H1 (cell line): Measurements from ENCODE around the gene MST1R. TPM values are rescaled to one million over a fixed set of nuclear protein-coding genes. Genes with fewer than 3 reads are reported as not detected.

Experiments
- CTCF ChIA-PET: fragments of 300-600 bp; sonication (Branson Sonifier 250); formaldehyde crosslinking; loops from one replicate; lab custom pipeline; 2021; ENCODE audit not compliant: partially characterized antibody; lab: Charles Lee
- POLR2A ChIA-PET: fragments of 300-600 bp; sonication (Branson Sonifier 250); formaldehyde crosslinking; loops from one replicate; lab custom pipeline; 2021; ENCODE audit warnings: inconsistent platforms; ENCODE audit not compliant: partially characterized antibody; lab: Charles Lee
- DNase-seq, 2 experiments: peaks; one replicate each; pipeline versions ENCODE4 v3.0.0 to v3.0.0-alpha.2; 2010 to 2022; ENCODE audit warnings: low spot score in 2 of 2, low read depth in 1 of 2, mixed read lengths in 1 of 2
- FAIRE-seq: peaks from 2 replicates; lab custom pipeline; 2011; peaks lifted over from hg19 to GRCh38; lab: Jason Lieb, UNC
- H2AFZ ChIP-seq: 2 replicates; pipeline ENCODE4 v1.8.1; 2012; ENCODE audit warnings: low read length, inconsistent platforms
- H2AK5ac ChIP-seq: 2 replicates; pipeline ENCODE4 v1.6.1; 2013; ENCODE audit warnings: low read depth, low read length
- H2BK120ac ChIP-seq: replicated peaks from 2 replicates; pipeline ENCODE3; 2013; ENCODE audit warnings: low read depth, low read length, inconsistent platforms
- H2BK12ac ChIP-seq: 2 replicates; pipeline ENCODE4 v1.6.1; 2013; ENCODE audit warnings: low read depth, low read length
- H2BK15ac ChIP-seq: 2 replicates; pipeline ENCODE4 v1.6.1; 2013; ENCODE audit warnings: low read length
- H2BK20ac ChIP-seq: 2 replicates; pipeline ENCODE4 v1.6.1; 2013; ENCODE audit warnings: low read length
- H2BK5ac ChIP-seq: 2 replicates; pipeline ENCODE4 v1.6.1; 2013; ENCODE audit warnings: low read depth, low read length
- H3K14ac ChIP-seq: 2 replicates; pipeline ENCODE4 v1.6.1; 2013; ENCODE audit warnings: inconsistent platforms; ENCODE audit not compliant: insufficient read length
- H3K18ac ChIP-seq: 2 replicates; pipeline ENCODE4 v1.6.1; 2013; ENCODE audit warnings: low read length; ENCODE audit errors: extremely low read depth
- H3K23ac ChIP-seq: 2 replicates; pipeline ENCODE4 v1.6.1; 2013; ENCODE audit warnings: inconsistent platforms; ENCODE audit not compliant: insufficient read length
- H3K23me2 ChIP-seq: 2 replicates; pipeline ENCODE4 v1.6.1; 2013; ENCODE audit warnings: low read depth, low read length
- H3K27ac ChIP-seq: 2 replicates; pipeline ENCODE4 v1.6.1; 2011; ENCODE audit warnings: low read depth, low read length, inconsistent platforms
- H3K27me3 ChIP-seq, 4 experiments: replicated peaks in 1 of 4; 1 replicate in 1 of 4; 2 replicates in 3 of 4; pipeline versions ENCODE4 v1.6.1 to v1.8.1; 2011 to 2013; ENCODE audit warnings: low read length in 3 of 4, mild to moderate bottlenecking in 3 of 4, inconsistent platforms in 2 of 4, mixed read lengths in 2 of 4, moderate library complexity in 1 of 4; ENCODE audit not compliant: control insufficient read depth in 3 of 4, insufficient read depth in 3 of 4; ENCODE audit errors: extremely low read depth in 1 of 4
- H3K36me3 ChIP-seq, 4 experiments: 2 replicates each; pipeline versions ENCODE4 v1.6.1 to v1.8.1; 2011 to 2013; ENCODE audit warnings: mild to moderate bottlenecking in 4 of 4, low read length in 3 of 4, moderate library complexity in 2 of 4, control low read depth in 1 of 4, inconsistent platforms in 1 of 4; ENCODE audit not compliant: insufficient read depth in 4 of 4, control insufficient read depth in 2 of 4
- H3K4ac ChIP-seq: replicated peaks from 2 replicates; pipeline ENCODE3; 2013; ENCODE audit warnings: low read length, low read depth, mixed read lengths, inconsistent platforms; ENCODE audit not compliant: insufficient read length
- H3K4me1 ChIP-seq, 4 experiments: replicated peaks in 1 of 4; 1 replicate in 1 of 4; 2 replicates in 3 of 4; pipeline versions ENCODE4 v1.6.1 to v1.8.1; 2011 to 2013; ENCODE audit warnings: low read length in 3 of 4, inconsistent platforms in 2 of 4, mixed read lengths in 1 of 4; ENCODE audit not compliant: insufficient read depth in 4 of 4, control insufficient read depth in 3 of 4
- H3K4me2 ChIP-seq, 2 experiments: 2 replicates each; pipeline versions ENCODE4 v1.6.1 to v1.8.1; 2011 to 2013; ENCODE audit warnings: low read depth in 2 of 2, low read length in 2 of 2, control low read depth in 1 of 2, inconsistent platforms in 1 of 2, mild to moderate bottlenecking in 1 of 2; ENCODE audit not compliant: insufficient read depth in 1 of 2
- H3K4me3 ChIP-seq, 4 experiments: fragments of 200-600, 300-600 bp in 1 of 4; sonication (generic), shearing (Covaris generic), sonication (Bioruptor Twin) in 1 of 4; 2 replicates each; pipeline versions ENCODE4 v1.5.1 to v1.8.1; 2011 to 2016; ENCODE audit warnings: low read length in 4 of 4, low read depth in 3 of 4, control low read depth in 2 of 4, inconsistent platforms in 2 of 4, mild to moderate bottlenecking in 2 of 4, mixed read lengths in 1 of 4, moderate library complexity in 1 of 4; ENCODE audit not compliant: insufficient read depth in 2 of 4; ENCODE audit errors: extremely low read depth in 1 of 4
- H3K56ac ChIP-seq: replicated peaks from 2 replicates; pipeline ENCODE3; 2013; ENCODE audit warnings: low read depth, mild to moderate bottlenecking, mixed read lengths, low read length, inconsistent platforms; ENCODE audit not compliant: insufficient read length
- H3K79me1 ChIP-seq: 2 replicates; pipeline ENCODE4 v1.6.1; 2013; ENCODE audit warnings: low read depth, low read length, control low read depth
- H3K79me2 ChIP-seq, 2 experiments: 2 replicates each; pipeline versions ENCODE4 v1.6.1 to v1.8.1; 2012 to 2013; ENCODE audit warnings: low read length in 2 of 2, mild to moderate bottlenecking in 2 of 2, inconsistent platforms in 1 of 2; ENCODE audit not compliant: insufficient read depth in 2 of 2, control insufficient read depth in 1 of 2
- H3K9ac ChIP-seq, 4 experiments: replicated peaks in 1 of 4; 1 replicate in 1 of 4; 2 replicates in 3 of 4; pipeline versions ENCODE4 v1.6.1 to v1.8.1; 2011 to 2013; ENCODE audit warnings: low read depth in 3 of 4, low read length in 3 of 4, control low read depth in 2 of 4, mild to moderate bottlenecking in 2 of 4, moderate library complexity in 2 of 4, inconsistent platforms in 1 of 4; ENCODE audit errors: extremely low read depth in 1 of 4
- H3K9me3 ChIP-seq, 2 experiments: 2 replicates each; pipeline versions ENCODE4 v1.6.1 to v1.8.1; 2012 to 2013; ENCODE audit warnings: mild to moderate bottlenecking in 2 of 2, moderate library complexity in 2 of 2, control low read depth in 1 of 2, inconsistent platforms in 1 of 2, low read depth in 1 of 2, low read length in 1 of 2, mixed read lengths in 1 of 2; ENCODE audit not compliant: insufficient read depth in 2 of 2
- H4K20me1 ChIP-seq, 2 experiments: replicated peaks in 1 of 2; 2 replicates each; pipeline versions ENCODE3 to v1.8.1; 2011 to 2013; ENCODE audit warnings: inconsistent platforms in 2 of 2, low read length in 2 of 2, mild to moderate bottlenecking in 1 of 2; ENCODE audit not compliant: insufficient read depth in 2 of 2, control insufficient read depth in 1 of 2
- H4K5ac ChIP-seq: 2 replicates; pipeline ENCODE4 v1.6.1; 2013; ENCODE audit warnings: low read length, low read depth, mixed read lengths, inconsistent platforms; ENCODE audit not compliant: insufficient read length
- H4K8ac ChIP-seq: 2 replicates; pipeline ENCODE4 v1.8.0; 2013; ENCODE audit warnings: mild to moderate bottlenecking, moderate library complexity, low read length, inconsistent platforms; ENCODE audit not compliant: insufficient read depth; ENCODE audit errors: extremely low read depth
- H4K91ac ChIP-seq: replicated peaks from 2 replicates; pipeline ENCODE3; 2013; ENCODE audit warnings: low read length, mixed read lengths, inconsistent platforms; ENCODE audit not compliant: insufficient read length
- ASH2L ChIP-seq: fragments of 200-600, 300-600 bp; sonication (generic); IDR thresholded peaks from one replicate; pipeline ENCODE4 v1.7.1; 2017; ENCODE audit warnings: low read length
- CEBPB ChIP-seq: IDR thresholded peaks from 2 replicates; pipeline ENCODE4 v1.6.1; 2012; ENCODE audit warnings: low read depth, low read length
- SP2 ChIP-seq: IDR thresholded peaks from 2 replicates; pipeline ENCODE4 v1.6.1; 2012; ENCODE audit warnings: mild to moderate bottlenecking, low read length, inconsistent platforms
- WGBS, 2 experiments: shearing (Covaris generic) in 1 of 2; methylation state at CpG; one replicate each; pipeline versions ENCODE4 v1.1.6 to v1.1.7; 2013 to 2015; ENCODE audit warnings: low lambda C conversion rate in 2 of 2, mixed read lengths in 2 of 2, inconsistent platforms in 1 of 2, low coverage in 1 of 2, missing lambda C conversion rate in 1 of 2; ENCODE audit not compliant: insufficient replicate concordance in 2 of 2, insufficient coverage in 1 of 2, insufficient read length in 1 of 2; ENCODE audit errors: extremely low coverage in 1 of 2, missing lambda C conversion rate in 1 of 2; 5-methylcytosine and 5-hydroxymethylcytosine counted together
- polyA plus RNA-seq, 7 experiments: library from polyadenylated mRNA; depleted of rRNA in 3 of 7; stranded (reverse) in 5 of 7; unstranded in 2 of 7; fragments of >200 nt in 5 of 7; fragments of 200-250 nt in 2 of 7; gene quantifications; 1 replicate in 5 of 7; 2 replicates in 1 of 7; 4 replicates in 1 of 7; pipeline versions ENCODE4 v1.2.1 to v1.2.3, GENCODE V29; 2011 to 2013; ENCODE audit warnings: missing spikeins in 2 of 7, mixed read lengths in 2 of 7
- total RNA-seq: library from RNA; stranded (reverse); fragmentation: NEBNext Ultra II Directional; extraction: Animal tissue kit (Norgen Biotek cat#: 25700); gene quantifications from 2 replicates; pipeline ENCODE4 v1.2.1, GENCODE V29; 2021

The MST1R gene
- total and polyA plus RNA-seq, 2 of the 8 experiments (the other 6 are each of a cell fraction or from before 2014, with no cell fraction given): 4.8 to 7.6 TPM

- TF ChIP-seq CEBPB: peak; percentile 91
- TF ChIP-seq ASH2L: no peak
- TF ChIP-seq SP2: no peak
- Histone ChIP-seq H3K79me2 (no peaks in the 10 kb centered on the region), H3K9ac (no peak overlapping the region), H3K4me2 (no peak overlapping the region), H3K4me1 (no peaks in the 10 kb centered on the region), H3K14ac (no peak overlapping the region), H2AK5ac (no peak overlapping the region), H4K8ac (peak overlapping the region; percentile 35; the same call in 1 of the 2 replicates), H3K79me1 (no peaks in the 10 kb centered on the region), H3K27me3 (no peaks in the 10 kb centered on the region), H3K23me2 (no peaks in the 10 kb centered on the region), H2BK15ac (no peak overlapping the region), H4K91ac (no peak overlapping the region), H2BK5ac (no peak overlapping the region), H3K18ac (no peak overlapping the region), H3K56ac (no peak overlapping the region), H2BK12ac (no peak overlapping the region), H3K36me3 (no peaks in the 10 kb centered on the region), H3K4ac (no peak overlapping the region), H2BK20ac (no peak overlapping the region), H3K9me3 (no peaks in the 10 kb centered on the region), H2BK120ac (no peak overlapping the region), H3K4me3 (no peak overlapping the region), H2AFZ (no peak overlapping the region), H4K5ac (no peak overlapping the region), H3K23ac (no peak overlapping the region), H4K20me1 (peaks cover 0 to 3% of the 10 kb centered on the region in 2 experiments), H3K27ac (no peak overlapping the region)
- 94% methylated on average over 5 of the region's 5 CpGs; no CpG with 5 or more reads in 1 of the 2 experiments for WGBS, 2 experiments
- ChIA-PET POLR2A (interaction anchor here (1.0 to 2.3 kb wide), 2 partner anchors 23 to 215 kb away, joined by 3 to 6 read pairs; partner anchors contain the start of gene RBM6), CTCF (interaction anchor here (0.7 to 4.6 kb wide), 6 partner anchors 7 to 75 kb away, joined by 3 to 24 read pairs (median 12); partner anchors contain the start of gene MON1A)
- DNase-seq (no peak), FAIRE-seq (no peak)
These were observed 13.0 kb upstream of the MST1R start for GRCh38 chr3:49916686-49917085.
